Stimulated activated CD8-positive, alpha-beta memory T cell treated with anti-CD3 and anti-CD28 coated beads, Interleukin-15, amount 100 ng/mL, for 4 hours (primary cell): Measurements from ENCODE around the gene TMEM164.
A peak's percentile ranks its signal among the peaks of the same experiment; 100 is the strongest.

Source experiments
- DNase-seq, 2 donors: peaks; one replicate each; pipeline ENCODE4 v3.0.0-alpha.2; 2020; ENCODE audit warnings: low read depth in 2 of 2

TMEM164 gene

GRCh38 chrX:110167952-110168451, 165.1 kb downstream of the TMEM164 start:
- peak in 1 of 2 donors; percentile 16 for DNase-seq

DNA sequence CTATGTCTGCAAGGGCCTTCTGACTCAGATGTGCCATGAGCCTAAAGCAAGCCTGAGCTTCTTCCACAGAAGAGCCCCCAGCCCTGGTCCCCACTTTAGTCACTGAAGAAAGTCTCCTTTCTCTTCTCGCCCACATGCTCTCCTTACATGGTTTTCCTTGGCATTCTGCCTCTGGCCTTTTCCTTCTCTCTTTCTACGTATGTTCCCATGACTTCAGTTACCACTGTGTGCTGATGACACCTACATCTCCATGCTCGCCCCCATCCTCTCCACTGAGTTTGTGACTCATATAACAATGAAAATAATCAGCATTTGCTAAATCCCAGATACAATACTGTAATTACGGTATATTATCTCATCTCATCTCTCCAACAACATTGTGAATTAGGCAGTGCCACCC, 165.7 kb downstream of the TMEM164 start:
- DNase-seq, result no peak

- no peak for DNase-seq
These were observed 167.1 kb downstream of the TMEM164 start for GRCh38 chrX:110170029-110170428.

GRCh38 chrX:110171442-110171841, 168.5 kb downstream of the TMEM164 start:
- DNase-seq, result no peak

- DNase-seq, result no peak
These were observed 169.3 kb downstream of the TMEM164 start for GRCh38 chrX:110172215-110172614.

- no peak for DNase-seq
These were observed 170.6 kb downstream of the TMEM164 start for GRCh38 chrX:110173192-110174175.

GRCh38 chrX:110175146-110175545, 172.2 kb downstream of the TMEM164 start:
- no peak for DNase-seq

DNA sequence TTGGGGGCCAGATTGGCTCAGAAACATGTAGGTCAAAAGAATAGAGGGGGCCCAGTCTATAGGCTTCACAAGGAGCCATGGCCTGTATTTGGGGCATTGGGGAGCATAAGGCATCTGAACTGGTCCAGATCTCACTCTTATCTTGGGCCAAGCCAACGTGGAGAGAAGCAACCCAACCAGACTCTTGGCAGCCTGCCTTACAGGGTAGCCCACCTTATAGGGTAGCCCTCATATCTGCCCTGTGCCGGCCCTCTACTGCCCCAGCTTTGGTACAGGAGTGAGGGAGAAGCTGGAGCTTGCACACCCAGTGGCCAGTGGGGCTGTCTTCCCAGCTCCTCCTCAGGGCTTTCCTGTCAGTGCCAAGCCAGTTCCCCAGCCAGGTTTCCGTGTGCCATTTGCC, 172.8 kb downstream of the TMEM164 start:
- DNase-seq, result no peak

GRCh38 chrX:110178179-110178865, 175.4 kb downstream of the TMEM164 start:
- no peak for DNase-seq

DNA sequence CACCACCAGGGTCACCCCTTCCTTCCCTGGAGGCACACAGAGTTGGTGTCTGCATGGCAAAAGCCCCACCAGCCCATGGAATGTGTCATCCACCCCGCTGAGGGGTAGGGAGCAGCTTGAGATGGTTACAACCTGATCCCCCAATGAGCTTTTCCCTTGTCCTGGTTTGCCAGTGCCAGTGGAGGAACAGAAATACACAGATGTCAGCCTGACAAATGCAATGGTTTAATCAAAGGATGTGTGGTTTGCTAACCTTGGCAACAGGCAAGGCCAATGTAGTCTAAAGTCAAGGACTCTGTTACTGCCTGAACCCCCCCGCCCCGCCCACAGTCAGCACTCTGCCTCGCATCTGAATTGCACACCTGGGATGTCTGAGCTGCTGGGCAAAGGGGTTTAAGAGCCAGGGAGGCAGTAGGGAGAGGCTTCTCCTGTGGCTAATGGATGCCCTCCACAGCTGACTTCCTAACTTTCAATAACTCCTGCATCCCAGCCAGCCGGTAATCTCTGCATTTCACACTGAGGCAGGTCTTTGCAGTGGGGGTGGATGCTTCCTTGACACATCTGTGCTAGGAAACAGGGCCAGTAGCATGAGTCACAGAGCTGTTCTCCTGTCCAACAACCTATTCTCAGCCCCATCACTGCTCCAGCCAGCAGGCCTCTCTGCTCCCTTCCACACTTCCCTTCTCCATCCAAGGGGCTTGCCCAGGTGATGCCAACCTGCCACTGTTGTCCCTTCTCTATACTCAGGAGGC, 177.4 kb downstream of the TMEM164 start:
- DNase-seq, result no peak

DNA sequence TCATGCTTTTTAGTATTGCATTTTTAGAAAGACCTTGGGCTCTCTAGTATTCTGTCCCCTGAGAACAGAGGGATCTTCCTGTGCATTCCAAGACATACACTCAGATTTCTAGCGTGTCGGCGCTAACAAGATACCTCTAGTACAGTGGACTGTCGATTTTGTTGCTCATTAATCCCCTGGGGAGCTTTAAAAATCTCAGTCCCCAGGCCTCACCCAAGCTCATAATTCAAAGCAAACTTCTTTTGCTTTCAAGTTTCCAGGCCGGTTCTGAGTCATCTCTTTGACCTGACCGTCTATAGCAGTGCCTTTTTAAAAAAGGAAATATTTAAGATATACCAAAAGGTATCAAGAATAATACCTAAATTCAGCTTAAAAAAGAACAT, 178.0 kb downstream of the TMEM164 start:
- no peak for DNase-seq

DNA sequence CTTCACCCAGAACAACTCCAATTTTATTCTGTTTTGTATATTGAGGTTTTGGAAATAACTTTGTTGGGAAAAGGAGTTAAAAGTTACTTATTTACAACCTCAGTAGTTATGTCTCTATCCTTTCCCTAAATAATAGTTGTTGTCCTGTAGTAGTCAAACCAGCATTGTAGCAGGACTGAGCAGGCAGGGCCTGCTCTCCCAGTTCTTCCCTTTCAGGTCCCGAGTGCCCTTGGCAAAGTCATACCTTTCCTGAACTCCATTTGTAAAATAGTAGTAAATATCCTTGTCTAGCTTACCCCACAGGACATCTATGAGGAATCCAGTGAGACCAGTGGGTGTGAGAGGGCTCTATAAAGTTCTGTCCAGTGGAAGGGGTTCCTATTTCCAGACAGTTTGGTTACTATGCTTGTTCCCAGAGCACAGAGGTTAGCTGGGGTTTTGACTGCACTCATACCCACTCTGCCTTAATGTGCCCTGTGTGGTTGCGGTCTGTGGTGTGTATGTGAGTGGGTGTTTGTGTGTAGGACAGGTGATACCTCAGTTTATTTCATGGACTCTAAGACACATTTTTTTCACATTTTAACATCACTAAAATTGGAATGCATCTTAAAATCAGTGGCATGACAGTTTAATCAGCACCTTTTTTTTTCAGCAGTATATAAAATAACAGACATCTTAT, 178.7 kb downstream of the TMEM164 start:
- no peak for DNase-seq

- DNase-seq, result no peak
These were observed 179.4 kb downstream of the TMEM164 start for GRCh38 chrX:110182362-110182761.

DNA sequence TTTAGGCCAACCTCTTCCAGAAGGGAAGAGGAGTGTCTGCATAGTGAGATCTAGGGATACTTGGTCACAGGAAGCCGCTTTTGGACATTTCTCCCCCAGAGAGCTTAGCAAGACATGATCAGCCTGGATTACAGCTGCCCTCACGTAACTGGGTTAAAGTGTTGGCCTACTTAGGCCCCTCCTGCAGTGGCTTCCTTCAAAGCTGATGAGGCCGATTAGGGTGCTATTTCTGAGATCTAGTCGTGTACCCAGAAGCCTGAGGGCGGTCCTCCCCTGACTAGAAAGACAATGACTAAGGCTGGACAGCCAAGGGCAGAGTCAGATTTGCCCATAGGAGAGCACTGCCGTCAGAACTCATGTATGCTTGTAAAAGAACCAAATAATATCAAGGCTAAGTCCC, 180.0 kb downstream of the TMEM164 start:
- DNase-seq, result no peak

DNA sequence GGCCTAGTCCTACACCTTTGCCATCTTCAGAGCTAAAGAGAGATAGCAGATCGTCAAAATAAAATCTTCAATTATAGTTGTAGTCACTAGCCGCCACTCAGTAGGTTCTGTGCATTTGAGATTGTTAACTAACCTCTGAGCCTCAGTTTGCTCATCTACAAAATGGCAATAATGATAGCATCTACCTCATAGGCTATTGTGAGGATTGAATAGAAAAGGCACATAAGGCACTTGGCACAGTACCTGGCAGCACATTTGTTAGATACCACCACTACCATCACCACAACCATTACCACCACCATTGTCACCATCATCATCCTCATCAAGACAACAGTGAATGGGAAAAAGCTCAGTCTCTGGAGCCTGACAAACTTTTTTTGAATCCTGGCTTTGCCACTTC, 180.4 kb downstream of the TMEM164 start:
- DNase-seq, result no peak

GRCh38 chrX:110188701-110189558, 186.0 kb downstream of the TMEM164 start:
- DNase-seq, result no peak

DNA sequence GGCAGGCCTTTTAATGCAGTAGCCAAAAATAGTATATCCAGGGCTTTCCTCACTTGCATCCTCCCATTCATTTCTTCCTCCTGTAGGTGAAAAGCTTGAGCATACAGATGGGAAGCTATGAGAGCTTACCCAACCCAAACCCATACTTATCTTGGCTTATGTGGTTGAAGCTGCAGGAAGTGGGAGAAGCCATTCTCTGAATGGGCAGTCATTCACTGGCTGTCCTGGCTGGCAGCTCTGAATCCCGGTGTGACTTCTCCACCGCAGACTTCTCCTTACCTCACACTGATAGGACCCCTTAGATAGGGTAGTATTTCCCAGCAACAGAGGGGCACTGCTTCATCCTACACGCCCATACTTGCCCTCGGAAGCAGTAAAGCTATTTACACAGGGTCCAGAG, 189.6 kb downstream of the TMEM164 start:
- DNase-seq, result no peak

DNA sequence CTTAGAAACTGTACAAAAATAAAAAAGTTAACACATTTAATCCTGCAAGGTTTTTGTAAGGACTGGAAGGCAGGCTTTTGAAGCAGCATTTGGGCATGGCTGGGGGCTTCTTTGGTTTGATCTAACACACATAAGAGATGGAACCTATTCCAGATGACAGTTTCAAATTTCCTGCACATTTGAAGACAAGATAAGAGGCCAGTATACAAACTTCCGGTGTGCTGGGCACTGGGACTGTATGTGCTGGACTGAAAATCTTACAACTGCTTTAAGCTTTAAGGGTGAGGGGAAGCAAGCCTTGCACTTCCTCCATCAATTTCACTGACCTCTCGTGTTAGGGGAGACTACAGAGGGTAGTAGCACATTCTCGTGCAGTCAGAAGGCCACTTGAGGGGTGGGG, 192.1 kb downstream of the TMEM164 start:
- no peak for DNase-seq

DNA sequence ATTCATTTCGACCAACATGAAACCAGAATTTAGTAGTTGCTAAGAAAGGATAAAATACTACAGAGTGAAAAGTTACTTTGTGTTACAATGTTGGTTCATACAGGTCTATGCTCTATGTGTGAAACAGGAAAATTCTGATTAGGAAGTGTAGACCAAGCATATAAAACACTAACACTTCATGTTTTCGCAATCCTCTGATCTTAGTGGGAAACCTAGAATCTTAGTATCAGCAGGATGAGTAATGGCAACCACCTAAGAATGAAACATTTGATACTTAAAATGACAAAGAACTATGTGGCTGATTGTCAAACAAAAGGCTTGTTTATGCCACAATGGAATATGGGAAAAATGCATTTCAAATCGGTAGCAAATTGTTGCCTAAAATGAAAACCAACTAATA, 198.9 kb downstream of the TMEM164 start:
- no peak for DNase-seq

DNA sequence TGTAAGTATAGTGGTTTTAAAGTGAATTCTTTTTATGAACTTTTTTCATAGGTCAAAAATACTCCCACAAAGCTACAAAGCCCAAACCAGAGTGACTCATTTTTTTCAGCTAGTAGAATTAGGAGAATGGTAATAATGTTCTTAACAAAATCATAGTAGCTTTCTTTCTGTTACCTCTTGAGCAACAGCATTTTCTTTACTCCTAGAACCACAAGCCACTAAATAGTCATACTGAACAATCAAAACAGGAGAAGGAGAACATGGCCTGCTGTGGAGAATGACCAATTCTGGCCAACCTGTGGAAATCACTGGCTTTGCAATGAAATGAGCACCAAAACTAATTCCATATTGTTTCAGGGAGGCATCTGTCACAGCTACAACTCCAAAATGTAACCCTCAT, 202.1 kb downstream of the TMEM164 start:
- DNase-seq, result no peak

DNA sequence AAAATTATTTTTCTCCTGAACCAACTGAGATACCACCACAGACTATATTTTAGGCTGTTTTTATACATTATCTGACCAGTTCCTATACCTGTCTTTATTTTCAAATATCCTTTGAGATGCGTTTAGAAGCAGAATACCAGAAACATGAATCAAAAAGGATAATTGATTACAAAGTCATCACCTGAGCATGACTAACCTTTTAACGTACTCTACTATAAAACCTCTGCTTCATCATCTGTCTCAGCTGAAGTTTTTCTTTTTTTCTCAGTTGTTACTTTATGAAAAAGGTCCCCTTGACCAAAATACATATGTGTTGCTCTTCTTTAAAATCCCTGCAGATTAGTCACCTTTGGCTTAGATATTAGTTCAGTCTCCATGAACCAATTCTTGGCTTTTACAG, 205.2 kb downstream of the TMEM164 start:
- DNase-seq, result no peak
